SK-N-SH (cell line): ENCODE data around the gene PPM1F. TPM values are rescaled to one million over a fixed set of nuclear protein-coding genes. Genes with fewer than 3 reads are reported as not detected.

Experiments used
- CTCF ChIA-PET: fragments of 300-600, 350-600 bp; formaldehyde crosslinking; extraction: SDS; loops from one replicate; lab custom pipeline; 2021; lab: Yijun Ruan, JAX
- POLR2A ChIA-PET: fragments of 350-600 bp; sonication (Branson Sonifier 250); formaldehyde crosslinking; extraction: SDS; loops from one replicate; lab custom pipeline; 2020; ENCODE audit warnings: antibody characterized with exemption, inconsistent platforms; lab: Yijun Ruan, JAX
- DNase-seq: peaks from one replicate; pipeline ENCODE4 v3.0.0; 2012
- H2AFZ ChIP-seq: fragments of 200-600 bp; sonication (generic); 2 replicates; pipeline ENCODE4 v1.8.1; 2016; ENCODE audit warnings: antibody characterized with exemption, mild to moderate bottlenecking, low read depth
- H3F3A ChIP-seq: fragments of 200-600 bp; sonication (generic); replicated peaks from 2 replicates; pipeline ENCODE3; 2016; ENCODE audit warnings: antibody characterized with exemption, mild to moderate bottlenecking; ENCODE audit not compliant: insufficient read depth
- H3K27ac ChIP-seq, 2 experiments: fragments of 200-500 bp in 1 of 2; fragments of 200-600 bp in 1 of 2; sonication (Bioruptor generic) in 1 of 2; sonication (generic), shearing (Covaris generic) in 1 of 2; 2 replicates each; pipeline versions ENCODE4 v1.5.1 to v1.6.1; 2014 to 2016; ENCODE audit warnings: low read depth in 2 of 2, inconsistent platforms in 1 of 2, low read length in 1 of 2, mild to moderate bottlenecking in 1 of 2, mixed read lengths in 1 of 2
- H3K27me3 ChIP-seq: fragments of 200-600 bp; sonication (generic), shearing (Covaris generic); 2 replicates; pipeline ENCODE4 v1.6.1; 2016; ENCODE audit warnings: mixed run types; ENCODE audit not compliant: insufficient read depth
- H3K36me3 ChIP-seq, 2 experiments: fragments of 200-500 bp in 1 of 2; fragments of 200-600 bp in 1 of 2; sonication (Bioruptor generic) in 1 of 2; sonication (generic) in 1 of 2; replicated peaks in 1 of 2; 2 replicates each; pipeline versions ENCODE3 to v1.5.1; 2014 to 2016; ENCODE audit warnings: low read length in 1 of 2, mild to moderate bottlenecking in 1 of 2; ENCODE audit not compliant: insufficient read depth in 2 of 2, control insufficient read depth in 1 of 2
- H3K4me1 ChIP-seq, 2 experiments: fragments of 200-500 bp in 1 of 2; fragments of 200-600 bp in 1 of 2; sonication (Bioruptor generic) in 1 of 2; sonication (generic), shearing (Covaris generic) in 1 of 2; 2 replicates each; pipeline versions ENCODE4 v1.5.1 to v1.6.1; 2014 to 2016; ENCODE audit warnings: low read depth in 1 of 2, low read length in 1 of 2, mixed run types in 1 of 2; ENCODE audit not compliant: insufficient read depth in 2 of 2, control insufficient read depth in 1 of 2
- H3K4me2 ChIP-seq: fragments of 200-600 bp; sonication (generic), shearing (Covaris generic); 2 replicates; pipeline ENCODE4 v1.6.1; 2017; ENCODE audit warnings: mixed run types
- H3K4me3 ChIP-seq, 2 experiments: fragments of 200-500 bp in 1 of 2; fragments of 200-600 bp in 1 of 2; sonication (Bioruptor generic) in 1 of 2; sonication (generic), shearing (Covaris generic) in 1 of 2; 2 replicates each; pipeline versions ENCODE4 v1.5.1 to v1.8.1; 2014 to 2016; ENCODE audit warnings: low read depth in 2 of 2, inconsistent platforms in 1 of 2, low read length in 1 of 2, mild to moderate bottlenecking in 1 of 2, mixed read lengths in 1 of 2, moderate library complexity in 1 of 2
- H3K79me2 ChIP-seq: fragments of 200-600 bp; sonication (generic); 2 replicates; pipeline ENCODE4 v1.8.1; 2017; ENCODE audit warnings: mild to moderate bottlenecking; ENCODE audit not compliant: insufficient read depth
- H3K9ac ChIP-seq: fragments of 200-600 bp; sonication (generic); 2 replicates; pipeline ENCODE4 v1.6.1; 2017; ENCODE audit warnings: mixed run types
- H3K9me2 ChIP-seq: fragments of 200-600 bp; sonication (generic); 2 replicates; pipeline ENCODE4 v1.6.1; 2017; ENCODE audit warnings: mixed run types
- H3K9me3 ChIP-seq: fragments of 200-600 bp; sonication (generic); 2 replicates; pipeline ENCODE4 v1.6.1; 2017; ENCODE audit warnings: mixed run types, mild to moderate bottlenecking, moderate library complexity
- H4K20me1 ChIP-seq: fragments of 200-600 bp; sonication (generic); 2 replicates; pipeline ENCODE4 v1.6.1; 2017; ENCODE audit warnings: mild to moderate bottlenecking, mixed run types; ENCODE audit not compliant: insufficient read depth
- ELF1 ChIP-seq: IDR thresholded peaks from 2 replicates; pipeline ENCODE4 v1.4.0; 2012
- EP300 ChIP-seq, 2 experiments: IDR thresholded peaks; 2 replicates each; pipeline versions ENCODE4 v1.4.0 to v1.6.1; 2012; ENCODE audit warnings: borderline replicate concordance in 1 of 2, low read depth in 1 of 2, low read length in 1 of 2
- FOSL2 ChIP-seq: IDR thresholded peaks from 2 replicates; pipeline ENCODE4 v1.4.0; 2012; ENCODE audit warnings: low read depth, mild to moderate bottlenecking, moderate library complexity, borderline replicate concordance
- GABPA ChIP-seq: IDR thresholded peaks from 2 replicates; pipeline ENCODE4 v1.4.0; 2012; ENCODE audit warnings: low read depth, mild to moderate bottlenecking
- IRF3 ChIP-seq: fragments of 150-350 bp; IDR thresholded peaks from 2 replicates; pipeline ENCODE4 v1.6.1; 2016; ENCODE audit warnings: mild to moderate bottlenecking, low read depth, low read length
- MAX ChIP-seq: IDR thresholded peaks from 2 replicates; pipeline ENCODE4 v1.4.0; 2012; ENCODE audit warnings: low read depth
- NFIC ChIP-seq: IDR thresholded peaks from 2 replicates; pipeline ENCODE4 v1.4.0; 2012; ENCODE audit warnings: borderline replicate concordance
- NRF1 ChIP-seq: IDR thresholded peaks from 2 replicates; pipeline ENCODE4 v1.6.1; 2012; ENCODE audit warnings: low read depth, mild to moderate bottlenecking, low read length
- PBX3 ChIP-seq: IDR thresholded peaks from 2 replicates; pipeline ENCODE4; 2012
- POLR2AphosphoS5 ChIP-seq: IDR thresholded peaks from 2 replicates; pipeline ENCODE4 v1.6.1; 2012; ENCODE audit warnings: low read depth, low read length
- RAD21 ChIP-seq: IDR thresholded peaks from 2 replicates; pipeline ENCODE4 v1.6.1; 2012; ENCODE audit warnings: mild to moderate bottlenecking, low read length
- RCOR1 ChIP-seq: fragments of 150-350 bp; IDR thresholded peaks from 2 replicates; pipeline ENCODE4 v1.6.1; 2017; ENCODE audit warnings: antibody characterized with exemption, low read length
- SIN3A ChIP-seq: IDR thresholded peaks from 2 replicates; pipeline ENCODE4 v1.6.1; 2012; ENCODE audit warnings: low read depth, mild to moderate bottlenecking, low read length, moderate library complexity, borderline replicate concordance
- TEAD4 ChIP-seq: IDR thresholded peaks from 2 replicates; pipeline ENCODE4 v1.4.0; 2012; ENCODE audit warnings: mild to moderate bottlenecking, borderline replicate concordance; ENCODE audit not compliant: insufficient read depth
- ZBTB33 ChIP-seq: IDR thresholded peaks from 2 replicates; pipeline ENCODE4 v1.4.0; 2012; ENCODE audit warnings: low read depth, borderline replicate concordance
- WGBS: methylation state at CpG from one replicate; pipeline ENCODE4 v1.1.6; 2017; ENCODE audit warnings: low lambda C conversion rate; 5-methylcytosine and 5-hydroxymethylcytosine counted together
- polyA plus RNA-seq, 3 experiments: library from polyadenylated mRNA; depleted of rRNA; stranded (reverse); fragments of >200 nt; gene quantifications; 2 replicates each; pipeline ENCODE4 v1.2.3, GENCODE V29; 2012

Gene PPM1F
- polyA plus RNA-seq, 1 of the 3 experiments (the other 2 are of a cell fraction) = 29.6 TPM

- Histone ChIP-seq H3K36me3 (peaks cover 5 to 11% of the 10 kb centered on the region in 2 experiments), H3K79me2 (peaks cover 58% of the 10 kb centered on the region), H3K27ac (no peak overlapping the region), H4K20me1 (no peaks in the 10 kb centered on the region), H3K9me3 (no peaks in the 10 kb centered on the region), H3K9me2 (no peaks in the 10 kb centered on the region), H3K27me3 (no peaks in the 10 kb centered on the region), H3K9ac (no peak overlapping the region), H3K4me1 (peaks cover 15 to 25% of the 10 kb centered on the region in 2 experiments; a peak in 3 of 4 replicates), H3K4me2 (no peak overlapping the region), H3K4me3 (no peak overlapping the region), H3F3A (peaks cover 12% of the 10 kb centered on the region)
- ChIA-PET POLR2A (interaction anchor here (1.3 kb wide), 1 partner anchor 9 kb away, joined by 4 read pairs; no protein-coding TSS in a partner anchor), CTCF (interaction anchor here (3.1 to 9.7 kb wide), 2 partner anchors 11 to 22 kb away, joined by 13 to 173 read pairs; no protein-coding TSS in a partner anchor)
- DNase-seq = no peak
- 92% methylated on average over 1 of the region's 1 CpG for WGBS
- TF ChIP-seq NRF1 (no peak), ELF1 (no peak), FOSL2 (no peak), RCOR1 (no peak), MAX (no peak), IRF3 (no peak), NFIC (no peak), SIN3A (no peak), EP300 (IDR thresholded peaks at IDR 0.05; ENCODE audit: borderline replicate concordance in 1 of 2, low read depth in 1 of 2, low read length in 1 of 2) (no peak), TEAD4 (no peak), RAD21 (no peak), ZBTB33 (no peak), PBX3 (no peak), POLR2AphosphoS5 (no peak), GABPA (no peak)
- TF ChIP-seq, all 33 proteins: peak for 0
- no peak overlapping the region for H2AFZ ChIP-seq
Observed at GRCh38 chr22:21949948-21950347, 2.7 kb downstream of the PPM1F start.
